Left lung (tissue), 10 donors: ENCODE data around the gene ITFG1. TPM values are rescaled to one million over a fixed set of nuclear protein-coding genes. Genes with fewer than 3 reads are reported as not detected.

Source experiments
- ATAC-seq: fragments of 200-7000 bp; cut with Tn5 transposase; one replicate; pipeline ENCODE4 v1.9.1; 2020; ENCODE audit warnings: moderate library complexity
- DNase-seq, 4 donors: peaks; one replicate each; pipeline ENCODE4 v3.0.0-alpha.2; 2013 to 2020
- H3K27ac ChIP-seq, 2 donors: fragments of 200-600 bp; sonication (generic) in 1 of 2; one replicate each; pipeline versions ENCODE4 v1.5.0 to v1.8.0; 2020 to 2021
- H3K27me3 ChIP-seq, 2 donors: fragments of 200-600 bp; sonication (generic) in 1 of 2; one replicate each; pipeline versions ENCODE4 v1.5.0 to v1.8.0; 2020 to 2021
- H3K36me3 ChIP-seq, 2 donors: fragments of 200-600 bp; sonication (generic) in 1 of 2; one replicate each; pipeline versions ENCODE4 v1.5.0 to v1.8.0; 2020 to 2021
- H3K4me1 ChIP-seq, 2 donors: fragments of 200-600 bp; one replicate each; pipeline ENCODE4 v1.8.0; 2021
- H3K4me3 ChIP-seq, 2 donors: fragments of 200-600 bp; sonication (generic) in 1 of 2; one replicate each; pipeline versions ENCODE4 v1.5.0 to v1.8.0; 2020 to 2021; ENCODE audit warnings: mild to moderate bottlenecking in 1 of 2
- H3K9me3 ChIP-seq, 2 donors: fragments of 200-600 bp; sonication (generic) in 1 of 2; one replicate each; pipeline versions ENCODE4 v1.5.0 to v1.8.0; 2020 to 2021
- intact Hi-C, 2 donors: fragments of 100-400 bp; cut with DNase I; formaldehyde crosslinking; loops; one replicate each; pipeline versions ENCODE4 v1.11.2 to v1.14.2; 2022
- polyA plus RNA-seq, 6 donors: library from polyadenylated mRNA; unstranded; fragments of 120-200 nt; gene quantifications; one replicate each; pipeline ENCODE4 v1.2.1, GENCODE V29; 2013; ENCODE audit not compliant: insufficient read length in 6 of 6
- total RNA-seq, 2 donors: library from RNA; stranded (reverse); fragmentation: NEBNext Ultra II Directional; extraction: Animal tissue kit (Norgen Biotek cat#: 25700); gene quantifications; one replicate each; pipeline ENCODE4 v1.2.1, GENCODE V29; 2021
- TF ChIP-seq, protein P1 (sequence below), 2 donors: fragments of 200-600 bp; sonication (generic) in 1 of 2; IDR thresholded peaks; one replicate each; pipeline versions ENCODE4 v1.5.0 to v1.8.0; 2021; ENCODE audit warnings: antibody characterized with exemption in 2 of 2
- donor health status: DM: no; HTN: yes; CAD: no.
- donor health status: DM: no; HTN: no; CAD: no.

Gene ITFG1
- total and polyA plus RNA-seq, 8 donors: 62.5 to 80.0 (median 69.2) TPM

DNA sequence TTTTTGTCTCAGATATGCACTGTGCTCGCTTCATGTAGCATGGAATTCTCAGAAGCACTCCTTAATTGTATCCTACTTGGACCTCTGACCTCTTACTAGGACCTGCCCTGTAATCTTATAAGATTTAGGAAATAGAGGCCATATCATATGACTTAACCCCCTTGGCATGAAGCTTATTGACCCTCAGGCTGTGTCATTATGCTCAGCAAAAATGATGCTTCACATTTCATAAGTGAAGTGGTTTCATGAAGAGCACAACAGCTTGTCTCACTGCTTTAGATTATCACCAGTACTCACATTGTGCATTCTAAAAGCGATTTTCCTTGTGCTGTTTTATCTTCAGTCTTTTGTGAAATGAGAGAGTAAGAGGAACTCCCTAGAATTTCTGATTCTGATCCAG is 6.6 kb upstream of the ITFG1 start:
- H3K4me3 ChIP-seq: no peak overlapping the region
- peaks cover 0 to 6% of the 10 kb centered on the region in 2 donors for H3K36me3 ChIP-seq
- H3K4me1 ChIP-seq: peaks cover 7 to 49% of the 10 kb centered on the region in 2 donors
- TF ChIP-seq, protein P1, sequence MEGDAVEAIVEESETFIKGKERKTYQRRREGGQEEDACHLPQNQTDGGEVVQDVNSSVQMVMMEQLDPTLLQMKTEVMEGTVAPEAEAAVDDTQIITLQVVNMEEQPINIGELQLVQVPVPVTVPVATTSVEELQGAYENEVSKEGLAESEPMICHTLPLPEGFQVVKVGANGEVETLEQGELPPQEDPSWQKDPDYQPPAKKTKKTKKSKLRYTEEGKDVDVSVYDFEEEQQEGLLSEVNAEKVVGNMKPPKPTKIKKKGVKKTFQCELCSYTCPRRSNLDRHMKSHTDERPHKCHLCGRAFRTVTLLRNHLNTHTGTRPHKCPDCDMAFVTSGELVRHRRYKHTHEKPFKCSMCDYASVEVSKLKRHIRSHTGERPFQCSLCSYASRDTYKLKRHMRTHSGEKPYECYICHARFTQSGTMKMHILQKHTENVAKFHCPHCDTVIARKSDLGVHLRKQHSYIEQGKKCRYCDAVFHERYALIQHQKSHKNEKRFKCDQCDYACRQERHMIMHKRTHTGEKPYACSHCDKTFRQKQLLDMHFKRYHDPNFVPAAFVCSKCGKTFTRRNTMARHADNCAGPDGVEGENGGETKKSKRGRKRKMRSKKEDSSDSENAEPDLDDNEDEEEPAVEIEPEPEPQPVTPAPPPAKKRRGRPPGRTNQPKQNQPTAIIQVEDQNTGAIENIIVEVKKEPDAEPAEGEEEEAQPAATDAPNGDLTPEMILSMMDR (IDR thresholded peaks at IDR 0.05): no peak
- DNase-seq (no peak), ATAC-seq (no peak)
- H3K9me3 ChIP-seq: no peaks in the 10 kb centered on the region
- H3K27me3 ChIP-seq: no peaks in the 10 kb centered on the region
- no peak overlapping the region for H3K27ac ChIP-seq
- intact Hi-C loops: no loop called here

DNA sequence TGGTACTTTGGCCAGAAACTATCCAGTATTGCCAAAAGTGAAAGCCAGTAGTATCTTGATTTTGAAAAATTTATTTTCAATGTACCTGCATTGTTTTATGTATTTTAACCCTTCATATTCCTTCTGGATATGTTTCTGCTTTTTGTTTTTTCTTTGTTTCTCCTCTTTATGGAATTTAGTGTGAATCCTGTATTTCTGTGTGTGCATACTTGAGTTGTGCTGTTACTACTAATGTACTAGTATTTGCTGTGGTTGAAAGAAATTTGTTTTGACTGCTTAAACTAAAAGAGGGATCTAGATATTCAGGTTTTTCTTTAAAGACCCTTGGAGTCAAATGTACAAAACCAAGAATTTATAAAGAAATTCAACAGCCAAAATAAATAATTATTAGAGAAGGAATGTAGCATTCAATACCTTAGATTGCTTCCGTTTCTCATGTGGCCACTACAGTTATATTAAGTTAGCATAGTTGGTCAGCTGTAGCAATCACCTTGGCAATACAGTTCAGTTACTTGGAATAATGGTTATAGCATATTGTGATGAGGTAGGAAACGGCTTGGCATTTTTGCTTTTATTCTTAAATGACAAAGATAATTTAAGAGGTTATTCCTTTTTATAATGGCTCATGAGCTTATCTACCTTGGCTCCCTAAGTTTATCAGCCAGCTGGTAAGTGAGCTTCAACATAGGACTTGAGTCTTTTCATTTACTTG is 5.2 kb upstream of the ITFG1 start:
- TF ChIP-seq, protein P1 (IDR thresholded peaks at IDR 0.05): no peak
- Histone ChIP-seq H3K27ac (no peak overlapping the region), H3K27me3 (no peaks in the 10 kb centered on the region), H3K9me3 (no peaks in the 10 kb centered on the region), H3K4me3 (no peak overlapping the region), H3K36me3 (peaks cover 0 to 6% of the 10 kb centered on the region in 2 donors), H3K4me1 (peaks cover 7 to 54% of the 10 kb centered on the region in 2 donors)
- intact Hi-C loops: no loop called here
- ATAC-seq (no peak), DNase-seq (no peak)

DNA sequence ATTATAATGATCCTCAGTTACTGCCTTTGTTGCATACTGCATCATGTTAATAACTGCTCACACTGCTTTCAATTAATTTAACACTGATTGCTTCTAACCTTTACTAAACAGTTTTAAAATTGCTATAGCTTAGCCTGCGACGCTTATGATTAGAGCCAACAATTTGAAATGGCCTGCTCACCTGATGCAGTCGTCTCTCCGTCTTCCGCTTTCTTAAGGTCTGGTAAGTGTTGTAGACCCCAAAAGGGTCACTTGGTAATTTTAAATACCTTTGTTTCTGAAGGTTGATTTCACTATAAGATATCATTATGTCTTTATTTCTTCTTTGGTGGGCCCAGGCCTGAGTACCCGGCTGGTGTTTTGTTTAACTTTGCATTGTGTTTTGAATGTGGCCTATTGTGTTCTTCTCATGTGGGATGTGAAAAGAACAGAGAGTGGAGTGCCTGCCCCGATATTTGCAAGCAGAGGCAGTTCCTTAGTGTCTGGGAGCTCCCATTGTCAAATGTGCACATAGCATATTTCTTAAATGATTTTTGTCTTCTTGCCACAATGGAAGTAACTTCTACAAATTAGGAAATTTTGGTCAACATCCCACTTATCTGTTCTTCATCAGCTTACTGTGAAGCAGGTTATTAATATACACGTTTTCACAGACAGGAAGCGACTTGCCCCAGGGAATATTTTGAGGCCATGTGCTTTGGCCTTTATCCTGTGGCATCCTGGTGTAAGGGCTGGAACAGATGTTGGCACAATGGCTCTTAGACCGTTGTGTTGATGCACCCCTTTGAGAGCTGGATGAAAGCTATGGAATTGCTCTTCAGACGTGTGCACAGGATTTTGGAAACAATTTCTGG is 3.1 kb upstream of the ITFG1 start:
- Histone ChIP-seq H3K27me3 (no peaks in the 10 kb centered on the region), H3K9me3 (no peaks in the 10 kb centered on the region), H3K4me3 (no peak overlapping the region), H3K4me1 (peaks cover 14 to 63% of the 10 kb centered on the region in 2 donors), H3K36me3 (peaks cover 0 to 6% of the 10 kb centered on the region in 2 donors), H3K27ac (no peak overlapping the region)
- TF ChIP-seq, protein P1 (IDR thresholded peaks at IDR 0.05): no peak
- intact Hi-C loops: no loop called here
- DNase-seq (no peak), ATAC-seq (no peak)

- H3K9me3 ChIP-seq: no peaks in the 10 kb centered on the region
- peaks cover 0 to 15% of the 10 kb centered on the region in 2 donors for H3K36me3 ChIP-seq
- intact Hi-C loops: no loop called here
- peak in 3 of 4 donors; percentile 28 to 58 (median 33) for DNase-seq
- ATAC-seq: peak; percentile 74
- peaks cover 14 to 58% of the 10 kb centered on the region in 2 donors for H3K4me1 ChIP-seq
- TF ChIP-seq, protein P1 (IDR thresholded peaks at IDR 0.05): no peak
- H3K4me3 ChIP-seq: peak overlapping the region; percentile 89 to 91
- peak overlapping the region; percentile 99 to 100 for H3K27ac ChIP-seq
- H3K27me3 ChIP-seq: no peaks in the 10 kb centered on the region
Measured at GRCh38 chr16:47461598-47462266, 869 bp upstream of the ITFG1 start.
